ENCODE results near the gene FAM124B. TPM values are rescaled to one million over a fixed set of nuclear protein-coding genes. Genes with fewer than 3 reads are reported as not detected.

FAM124B gene
- total RNA-seq, 2 donors from 2014 or later, result 0.37 to 0.42 TPM

DNA sequence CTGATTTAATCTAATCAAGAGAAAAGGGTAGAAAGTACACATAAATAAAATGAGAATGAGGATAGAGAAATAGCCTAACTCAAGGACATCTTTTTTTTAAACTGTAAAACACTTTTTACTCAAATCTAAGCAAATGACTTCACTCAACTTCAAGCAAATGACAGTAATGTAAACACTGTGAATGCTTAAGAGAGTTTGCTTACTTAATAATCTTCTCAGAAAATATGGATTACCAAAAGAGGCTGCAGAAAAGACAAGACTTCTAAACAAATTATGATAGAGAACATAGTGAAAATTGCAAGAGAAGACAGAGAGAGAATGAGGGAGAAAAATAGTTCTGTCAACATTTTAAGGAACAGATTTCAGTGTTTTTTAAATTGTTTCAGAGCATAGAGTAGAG is 52.5 kb downstream of the FAM124B start:
- no peak overlapping the region for H3K9ac ChIP-seq (ENCODE audit: low read depth in 2 of 2, low read length in 2 of 2)

DNA sequence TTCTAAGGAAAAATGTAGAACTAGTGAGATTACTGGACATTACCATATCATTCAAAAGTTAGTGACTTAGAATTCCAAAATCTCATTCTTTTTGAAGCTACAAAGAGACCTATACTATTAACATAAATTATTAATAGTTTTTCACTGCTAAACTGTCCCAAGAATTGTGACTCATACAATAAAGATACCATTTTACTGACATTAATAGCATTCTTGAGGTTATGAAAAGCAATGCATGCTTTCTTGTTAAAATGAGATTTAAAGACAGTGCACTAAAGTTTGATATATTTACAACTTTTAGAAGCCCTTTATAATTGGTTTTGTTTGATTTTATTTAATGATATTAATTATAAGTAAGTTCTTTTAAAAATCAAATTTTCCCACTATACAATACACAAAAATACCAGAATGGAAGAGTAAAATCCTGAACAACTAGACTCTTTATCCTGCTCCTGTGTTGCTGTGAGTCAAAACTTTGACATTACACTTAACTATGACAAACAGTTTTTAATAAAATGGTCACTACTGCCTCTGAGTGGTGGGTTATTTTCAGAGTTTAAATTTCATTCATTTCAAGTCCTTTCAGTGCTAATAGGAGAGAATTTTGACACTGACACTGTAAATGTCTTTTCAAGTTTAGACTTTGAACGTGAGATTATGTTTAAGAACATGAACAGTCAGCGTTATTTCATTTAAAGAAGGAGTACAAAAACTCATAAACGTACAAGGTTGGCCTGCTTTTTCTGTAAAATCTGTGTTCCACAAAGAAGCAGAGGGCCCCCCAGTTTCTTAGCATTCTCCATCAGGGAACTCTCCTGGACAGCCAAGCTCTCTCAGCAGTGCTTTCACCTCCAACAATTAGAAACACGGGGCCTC is 54.5 kb downstream of the FAM124B start:
- Histone ChIP-seq H3K9ac (ENCODE audit: low read depth in 2 of 2, low read length in 2 of 2) (no peak overlapping the region), H3K4me3 (no peak overlapping the region), H3K4me1 (no peaks in the 10 kb centered on the region), H3K27ac (no peak overlapping the region), H3K27me3 (no peaks in the 10 kb centered on the region), H3K9me3 (no peaks in the 10 kb centered on the region), H3K36me3 (no peaks in the 10 kb centered on the region)
- intact Hi-C loops (cut with DNase I), result no loop called here
- DNase-seq, result no peak
- TF ChIP-seq, protein P1, sequence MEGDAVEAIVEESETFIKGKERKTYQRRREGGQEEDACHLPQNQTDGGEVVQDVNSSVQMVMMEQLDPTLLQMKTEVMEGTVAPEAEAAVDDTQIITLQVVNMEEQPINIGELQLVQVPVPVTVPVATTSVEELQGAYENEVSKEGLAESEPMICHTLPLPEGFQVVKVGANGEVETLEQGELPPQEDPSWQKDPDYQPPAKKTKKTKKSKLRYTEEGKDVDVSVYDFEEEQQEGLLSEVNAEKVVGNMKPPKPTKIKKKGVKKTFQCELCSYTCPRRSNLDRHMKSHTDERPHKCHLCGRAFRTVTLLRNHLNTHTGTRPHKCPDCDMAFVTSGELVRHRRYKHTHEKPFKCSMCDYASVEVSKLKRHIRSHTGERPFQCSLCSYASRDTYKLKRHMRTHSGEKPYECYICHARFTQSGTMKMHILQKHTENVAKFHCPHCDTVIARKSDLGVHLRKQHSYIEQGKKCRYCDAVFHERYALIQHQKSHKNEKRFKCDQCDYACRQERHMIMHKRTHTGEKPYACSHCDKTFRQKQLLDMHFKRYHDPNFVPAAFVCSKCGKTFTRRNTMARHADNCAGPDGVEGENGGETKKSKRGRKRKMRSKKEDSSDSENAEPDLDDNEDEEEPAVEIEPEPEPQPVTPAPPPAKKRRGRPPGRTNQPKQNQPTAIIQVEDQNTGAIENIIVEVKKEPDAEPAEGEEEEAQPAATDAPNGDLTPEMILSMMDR (IDR thresholded peaks at IDR 0.05), result no peak

More for the DNA sequence above, 52.5 kb downstream of the FAM124B start:
- Histone ChIP-seq H3K27me3 (no peaks in the 10 kb centered on the region), H3K36me3 (no peaks in the 10 kb centered on the region), H3K4me3 (no peak overlapping the region), H3K27ac (no peak overlapping the region), H3K4me1 (no peaks in the 10 kb centered on the region), H3K9me3 (no peaks in the 10 kb centered on the region)
- TF ChIP-seq, protein P1 (IDR thresholded peaks at IDR 0.05), result no peak
- no peak for DNase-seq
- intact Hi-C loops (cut with DNase I), result no loop called here

DNA sequence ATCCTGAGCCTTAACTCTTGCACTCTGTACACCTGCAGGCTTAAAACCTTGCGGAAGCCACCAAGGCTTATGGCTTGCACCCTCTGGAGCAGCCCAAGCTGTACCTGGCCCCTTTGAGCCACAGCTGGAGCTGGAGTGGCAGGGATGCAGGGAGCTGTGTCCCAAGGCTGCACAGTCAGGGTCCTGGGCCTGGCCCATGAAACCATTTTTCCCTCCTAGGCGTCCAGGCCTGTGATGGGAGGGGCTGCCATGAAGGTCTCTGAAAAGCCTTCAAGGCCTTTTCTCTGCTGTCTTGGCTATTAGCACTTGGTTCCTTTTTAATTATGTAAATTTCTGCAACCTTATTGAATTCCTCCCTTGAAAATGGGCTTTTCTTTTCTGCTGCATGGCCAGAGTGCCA is 56.4 kb downstream of the FAM124B start:
- intact Hi-C loops (cut with DNase I), result no loop called here
- DNase-seq, result no peak
- no peaks in the 10 kb centered on the region for H3K27me3 ChIP-seq
- no peak overlapping the region for H3K27ac ChIP-seq
- no peaks in the 10 kb centered on the region for H3K36me3 ChIP-seq
- no peaks in the 10 kb centered on the region for H3K9me3 ChIP-seq
- H3K4me1 ChIP-seq, result no peaks in the 10 kb centered on the region
- TF ChIP-seq, protein P1 (IDR thresholded peaks at IDR 0.05), result no peak
- H3K9ac ChIP-seq (ENCODE audit: low read depth in 2 of 2, low read length in 2 of 2), result no peak overlapping the region
- H3K4me3 ChIP-seq, result no peak overlapping the region

DNA sequence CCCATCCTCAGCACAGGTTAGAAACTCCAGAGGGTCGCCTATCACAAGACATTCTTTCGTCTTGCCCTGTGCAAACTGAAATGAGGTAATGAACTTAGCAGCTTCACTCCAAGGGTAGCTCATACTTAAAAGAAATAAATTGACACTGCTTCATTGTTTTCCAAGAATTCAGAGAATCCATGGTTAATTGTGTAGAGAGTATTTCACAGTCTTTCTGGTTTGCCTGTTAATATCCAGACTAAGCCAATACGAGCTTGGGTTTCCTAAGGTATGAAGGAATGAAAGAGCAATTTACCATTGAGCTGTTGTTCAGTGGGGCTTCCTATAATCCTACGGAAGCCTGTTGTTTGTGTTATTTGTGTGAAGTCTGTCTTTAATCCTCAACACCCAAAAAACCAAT is 58.7 kb downstream of the FAM124B start:
- no peak overlapping the region for H3K4me3 ChIP-seq
- TF ChIP-seq, protein P1 (IDR thresholded peaks at IDR 0.05), result no peak
- no peak overlapping the region for H3K9ac ChIP-seq (ENCODE audit: low read depth in 2 of 2, low read length in 2 of 2)
- no peak overlapping the region for H3K27ac ChIP-seq
- DNase-seq, result no peak
- H3K9me3 ChIP-seq, result no peaks in the 10 kb centered on the region
- H3K4me1 ChIP-seq, result no peaks in the 10 kb centered on the region
- intact Hi-C loops (cut with DNase I), result no loop called here
- H3K27me3 ChIP-seq, result no peaks in the 10 kb centered on the region
- no peaks in the 10 kb centered on the region for H3K36me3 ChIP-seq

DNA sequence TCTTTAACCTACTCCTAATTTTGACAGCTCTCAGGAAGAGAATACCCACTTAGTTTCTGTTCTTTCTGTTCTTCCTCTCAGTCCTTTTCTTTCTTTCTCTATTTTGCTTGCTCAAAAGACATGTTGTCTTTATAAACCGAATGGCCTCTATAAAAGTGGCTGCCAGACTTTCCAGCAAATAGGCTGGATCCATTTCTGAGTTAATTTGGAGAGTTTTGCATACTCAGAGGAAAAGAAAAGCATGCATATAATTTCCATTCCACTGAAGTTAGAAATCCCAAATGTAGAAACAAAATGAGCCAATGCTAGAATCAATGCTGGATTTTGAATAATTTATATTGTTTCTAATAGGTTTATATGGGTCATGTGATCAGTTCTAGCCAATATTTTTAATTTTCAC is 65.9 kb downstream of the FAM124B start:
- Histone ChIP-seq H3K9me3 (no peaks in the 10 kb centered on the region), H3K36me3 (no peaks in the 10 kb centered on the region), H3K27ac (no peak overlapping the region), H3K4me1 (no peaks in the 10 kb centered on the region), H3K9ac (ENCODE audit: low read depth in 2 of 2, low read length in 2 of 2) (no peak overlapping the region), H3K27me3 (no peaks in the 10 kb centered on the region), H3K4me3 (no peak overlapping the region)
- TF ChIP-seq, protein P1 (IDR thresholded peaks at IDR 0.05), result no peak
- no peak for DNase-seq
- intact Hi-C loops (cut with DNase I), result no loop called here

All from colonic mucosa (tissue), 4 donors.